HepG2 (cell line): ENCODE measurements around the gene KRTAP10-5.

Experiments
- CTCF ChIP-seq: sonication (generic); formaldehyde crosslinking; IDR thresholded peaks from 2 replicates; pipeline ENCODE4 v1.5.0; 2020; ENCODE audit warnings: mild to moderate bottlenecking, missing genetic modification reagents, moderate library complexity
- FOXK2 ChIP-seq: fragments of 450-650 bp; IDR thresholded peaks from 2 replicates; pipeline ENCODE4 v1.6.1; 2016
- HCFC1 ChIP-seq: fragments of 150-350 bp; IDR thresholded peaks from 2 replicates; pipeline ENCODE4 v1.6.1; 2014; ENCODE audit warnings: low read depth, low read length
- LCORL ChIP-seq, 2 experiments: fragments of 450-650 bp in 1 of 2; sonication (generic) in 1 of 2; formaldehyde crosslinking in 1 of 2; IDR thresholded peaks; 2 replicates each; pipeline versions ENCODE4 v1.5.0 to v1.6.1; 2017 to 2020; ENCODE audit warnings: antibody characterized with exemption in 1 of 2, missing genetic modification reagents in 1 of 2
- NFKBIZ ChIP-seq: IDR thresholded peaks from 2 replicates; pipeline ENCODE4 v1.6.1; 2018; ENCODE audit warnings: missing genetic modification reagents, missing compliant biosample characterization
- PBX2 ChIP-seq: IDR thresholded peaks from 2 replicates; pipeline ENCODE4 v1.6.1; 2016; ENCODE audit warnings: control low read depth
- PHF21A ChIP-seq: sonication (generic); formaldehyde crosslinking; IDR thresholded peaks from 2 replicates; pipeline ENCODE4 v1.5.0; 2020; ENCODE audit warnings: mild to moderate bottlenecking, missing genetic modification reagents
- POLR2A ChIP-seq, 2 experiments: IDR thresholded peaks; 2 replicates each; pipeline ENCODE4 v1.6.1; 2011; ENCODE audit warnings: low read depth in 2 of 2, low read length in 2 of 2, mild to moderate bottlenecking in 1 of 2, moderate library complexity in 1 of 2; ENCODE audit not compliant: insufficient read depth in 1 of 2
- PRPF4 ChIP-seq: fragments of 200-400 bp; formaldehyde crosslinking; IDR thresholded peaks from 2 replicates; pipeline ENCODE4 v1.6.1; 2016; ENCODE audit warnings: low read length, low read depth; ENCODE audit not compliant: poor library complexity, severe bottlenecking
- TRIM24 ChIP-seq: sonication (generic); formaldehyde crosslinking; IDR thresholded peaks from 2 replicates; pipeline ENCODE4 v1.8.0; 2022; ENCODE audit warnings: mild to moderate bottlenecking, missing genetic modification reagents
- USF2 ChIP-seq, 2 experiments: sonication (generic) in 1 of 2; formaldehyde crosslinking in 1 of 2; IDR thresholded peaks; 2 replicates each; pipeline versions ENCODE4 v1.5.1 to v1.6.1; 2011 to 2020; ENCODE audit warnings: borderline replicate concordance in 1 of 2, low read depth in 1 of 2, low read length in 1 of 2, mild to moderate bottlenecking in 1 of 2, missing genetic modification reagents in 1 of 2, moderate library complexity in 1 of 2
- ZNF264 ChIP-seq: sonication (generic); formaldehyde crosslinking; IDR thresholded peaks from 2 replicates; pipeline ENCODE4 v1.4.0; 2020; ENCODE audit warnings: missing genetic modification reagents
- ZNF30 ChIP-seq: sonication (generic); formaldehyde crosslinking; IDR thresholded peaks from 2 replicates; pipeline ENCODE4 v1.5.0; 2020; ENCODE audit warnings: mild to moderate bottlenecking, missing genetic modification reagents
- ZSCAN5A ChIP-seq: sonication (generic); formaldehyde crosslinking; IDR thresholded peaks from 2 replicates; pipeline ENCODE4 v1.8.0; 2022; ENCODE audit warnings: mild to moderate bottlenecking, missing genetic modification reagents, borderline replicate concordance

- TF ChIP-seq CTCF: no peak
- TF ChIP-seq POLR2A (IDR thresholded peaks at IDR 0.05; ENCODE audit: insufficient read depth in 1 of 2, low read depth in 2 of 2, low read length in 2 of 2): no peak
- no peak for TF ChIP-seq NFKBIZ
- TF ChIP-seq PBX2 (CRISPR knock-in tag): no peak
- no peak for TF ChIP-seq HCFC1
- TF ChIP-seq FOXK2: no peak
- no peak for TF ChIP-seq PRPF4
- no peak for TF ChIP-seq ZNF264
- TF ChIP-seq ZNF30 (CRISPR knock-in tag): no peak
- TF ChIP-seq USF2 (IDR thresholded peaks at IDR 0.05; ENCODE audit: low read depth, low read length): no peak
- TF ChIP-seq USF2 (CRISPR knock-in tag; IDR thresholded peaks at IDR 0.05; ENCODE audit: borderline replicate concordance): no peak
- no peak for TF ChIP-seq LCORL (IDR thresholded peaks at IDR 0.05)
- TF ChIP-seq LCORL (CRISPR knock-in tag; IDR thresholded peaks at IDR 0.05): no peak
- no peak for TF ChIP-seq ZSCAN5A (CRISPR knock-in tag)
- TF ChIP-seq TRIM24 (CRISPR knock-in tag): no peak
- no peak for TF ChIP-seq PHF21A (CRISPR knock-in tag)
Measured at GRCh38 chr21:44548922-44549321, 31.5 kb downstream of the KRTAP10-5 start.
